Activated T-helper 2 cell treated with anti-CD3 and anti-CD28 coated beads, Interferon-gamma antibody, Interleukin-2, Interleukin-4, amounts not matched to agents 10 μg/mL and 5 μg/mL and 100 μg/mL, durations not matched to agents 14 hours and 24 hours and 36 hours (primary cell): Measurements from ENCODE around the gene EDARADD. TPM values are rescaled to one million over a fixed set of nuclear protein-coding genes. Genes with fewer than 3 reads are reported as not detected.
"Not testable (repeated sequence)": the region's sequence is repeated elsewhere in the genome, so short reads cannot be mapped to it uniquely, and the experiment has no call there.

ENCODE experiments used
- DNase-seq: peaks from one replicate; pipeline ENCODE4 v3.0.0; 2021; ENCODE audit warnings: low spot score
- H3K27ac Mint-ChIP-seq: one replicate; pipeline ENCODE4 v1.8.0; 2021; ENCODE audit warnings: mixed read lengths
- H3K27me3 Mint-ChIP-seq: one replicate; pipeline ENCODE4 v1.8.0; 2021; ENCODE audit warnings: low read depth, mixed read lengths
- H3K36me3 Mint-ChIP-seq: one replicate; pipeline ENCODE4 v1.8.0; 2021; ENCODE audit warnings: low read depth, mixed read lengths
- H3K4me1 Mint-ChIP-seq: one replicate; pipeline ENCODE4 v1.8.0; 2021; ENCODE audit warnings: low read depth, mixed read lengths
- H3K4me3 Mint-ChIP-seq: one replicate; pipeline ENCODE4 v1.8.0; 2021; ENCODE audit warnings: low read depth, mild to moderate bottlenecking, moderate library complexity, mixed read lengths
- H3K9me3 Mint-ChIP-seq: one replicate; pipeline ENCODE4 v1.8.0; 2021; ENCODE audit warnings: mixed read lengths
- intact Hi-C: fragments of 100-400 bp; cut with micrococcal nuclease; formaldehyde crosslinking; loops from one replicate; pipeline ENCODE4 v1.15.1; 2023
- total RNA-seq: library from RNA; stranded (reverse); gene quantifications from 2 replicates; pipeline ENCODE4 v1.2.3, GENCODE V29; 2022

The EDARADD gene
- total RNA-seq, 1 donor from 2014 or later: 53.8 TPM

- no peak overlapping the region for H3K4me3 Mint-ChIP-seq
Measured at GRCh38 chr1:236502579-236502971, 108.5 kb downstream of the EDARADD start.

DNA sequence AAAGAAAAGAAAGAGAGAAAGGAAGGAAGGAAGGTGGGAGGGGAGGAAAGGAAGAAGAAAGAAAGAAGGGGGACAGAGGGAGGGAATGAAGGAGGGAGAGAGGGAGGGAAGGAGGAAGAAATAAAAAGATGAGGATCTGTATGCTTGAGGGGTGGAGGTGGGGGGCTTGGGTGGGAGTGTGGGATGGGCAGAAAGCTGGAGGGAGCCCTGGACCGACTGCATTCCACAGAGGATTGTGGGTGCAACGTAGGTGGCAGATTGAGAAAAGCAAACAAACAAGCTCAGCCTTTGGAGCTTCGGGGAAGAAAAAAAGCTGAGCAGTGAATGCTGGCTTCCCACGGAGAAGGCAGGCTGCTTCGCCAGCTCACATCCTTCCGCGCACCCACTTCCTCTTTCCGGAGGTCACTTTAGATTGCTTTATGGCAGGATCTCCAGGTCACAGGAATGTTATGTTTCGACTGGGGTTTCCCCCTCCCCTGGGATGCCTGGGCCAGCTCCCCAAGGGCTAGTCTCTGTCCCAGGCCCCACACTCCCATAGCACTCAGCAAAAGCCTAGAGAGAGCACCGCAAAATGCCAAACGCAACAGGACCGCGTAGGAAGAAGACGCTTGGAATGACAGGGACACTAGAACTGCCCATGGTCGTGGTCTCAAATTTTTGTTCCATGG, 109.0 kb downstream of the EDARADD start:
- no peak for DNase-seq
- intact Hi-C loops: loop anchor here (5.0 kb wide), 1 partner anchor 81 kb away; no protein-coding TSS in a partner anchor
- Mint-ChIP-seq H3K36me3 (no peaks in the 10 kb centered on the region), H3K27me3 (peaks cover 24% of the 10 kb centered on the region), H3K4me3 (peak overlapping the region; percentile 41), H3K27ac (no peak overlapping the region), H3K9me3 (no peaks in the 10 kb centered on the region), H3K4me1 (peaks cover 11% of the 10 kb centered on the region)

More at GRCh38 chr1:236502579-236502971, 108.5 kb downstream of the EDARADD start:
- no peaks in the 10 kb centered on the region for H3K9me3 Mint-ChIP-seq
- intact Hi-C loops: loop anchor here (5.0 kb wide), 1 partner anchor 80 kb away; no protein-coding TSS in a partner anchor
- peak overlapping the region; percentile 39 for H3K27ac Mint-ChIP-seq
- peaks cover 11% of the 10 kb centered on the region for H3K4me1 Mint-ChIP-seq
- no peaks in the 10 kb centered on the region for H3K36me3 Mint-ChIP-seq
- no peak for DNase-seq
- peaks cover 22% of the 10 kb centered on the region for H3K27me3 Mint-ChIP-seq

DNA sequence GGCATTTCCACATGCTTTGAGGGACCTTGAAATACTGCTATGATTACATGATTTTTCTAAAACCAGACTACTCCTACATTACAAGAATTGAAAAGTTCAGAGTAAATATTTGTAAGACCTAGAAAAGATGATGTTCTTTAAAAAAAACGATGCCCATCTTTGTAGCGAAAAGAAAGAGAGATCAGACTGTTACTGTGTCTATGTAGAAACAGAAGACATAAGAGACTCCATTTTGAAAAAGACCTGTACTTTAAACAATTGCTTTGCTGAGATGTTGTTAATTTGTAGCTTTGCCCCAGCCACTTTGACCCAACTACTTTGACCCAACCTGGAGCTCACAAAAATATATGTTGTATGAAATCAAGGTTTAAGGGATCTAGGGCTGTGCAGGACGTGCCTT, 110.3 kb downstream of the EDARADD start:
- not testable (repeated sequence) for H3K27ac Mint-ChIP-seq, H3K4me3 Mint-ChIP-seq, H3K36me3 Mint-ChIP-seq, DNase-seq, H3K9me3 Mint-ChIP-seq
- intact Hi-C loops: loop anchor here (5.0 kb wide), 1 partner anchor 82 kb away; no protein-coding TSS in a partner anchor
- peaks cover 28% of the 10 kb centered on the region for H3K27me3 Mint-ChIP-seq
- H3K4me1 Mint-ChIP-seq: peaks cover 22% of the 10 kb centered on the region

DNA sequence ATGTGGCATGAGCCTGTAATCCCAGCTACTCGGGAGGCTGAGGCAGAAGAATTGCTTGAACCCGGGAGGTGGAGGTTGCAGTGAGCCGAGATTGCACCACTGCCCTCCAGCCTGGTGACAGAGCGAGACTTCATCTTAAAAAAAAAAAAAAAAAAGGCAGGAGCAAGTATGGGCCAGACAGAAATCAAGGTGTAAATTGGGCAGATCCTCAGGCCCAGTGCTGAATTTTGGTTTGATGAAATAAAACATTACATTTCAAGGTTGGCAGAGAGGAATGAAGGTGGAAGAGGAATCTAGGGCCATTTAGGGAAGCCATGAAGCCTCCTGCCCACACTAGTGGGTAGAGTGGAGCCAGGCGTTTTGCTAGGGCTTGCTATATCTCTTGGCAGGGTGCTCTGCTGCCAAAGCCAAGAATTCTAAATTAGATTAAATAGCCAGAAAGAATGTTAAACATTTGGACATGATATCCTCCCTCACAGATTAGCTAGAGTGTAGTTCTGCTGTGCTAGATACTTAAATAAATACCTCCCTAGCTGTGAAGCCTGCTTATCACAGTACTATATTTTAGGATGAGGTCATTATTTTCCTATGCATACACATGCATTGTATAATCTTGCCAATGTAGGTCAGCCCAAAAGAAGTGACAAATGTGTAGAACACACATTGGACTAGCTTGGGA, 113.1 kb downstream of the EDARADD start:
- peaks cover 38% of the 10 kb centered on the region for H3K27me3 Mint-ChIP-seq
- DNase-seq: no peak
- H3K36me3 Mint-ChIP-seq: no peaks in the 10 kb centered on the region
- H3K4me3 Mint-ChIP-seq: no peak overlapping the region
- intact Hi-C loops: no loop called here
- H3K27ac Mint-ChIP-seq: no peak overlapping the region
- H3K9me3 Mint-ChIP-seq: no peaks in the 10 kb centered on the region
- H3K4me1 Mint-ChIP-seq: peaks cover 26% of the 10 kb centered on the region

DNA sequence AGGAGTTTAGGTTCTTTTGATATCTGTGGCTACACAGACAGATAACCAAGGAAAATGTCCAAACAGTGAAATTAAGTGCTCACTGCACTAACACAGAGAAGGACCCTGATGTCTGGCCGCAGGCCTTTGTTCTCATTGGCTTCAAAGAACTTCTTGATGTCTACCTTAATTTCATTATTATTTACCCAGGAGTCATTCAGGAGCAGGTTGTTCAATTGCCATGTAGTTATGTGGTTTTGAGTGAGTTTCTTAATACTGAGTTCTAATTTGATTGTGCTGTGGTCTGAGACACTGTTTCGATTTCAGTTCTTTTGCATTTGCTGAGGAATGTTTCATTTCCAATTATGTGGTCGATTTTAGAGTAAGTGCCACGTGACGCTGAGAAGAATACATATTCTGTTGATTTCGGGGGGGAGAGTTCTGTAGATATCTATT, 114.5 kb downstream of the EDARADD start:
- Mint-ChIP-seq H3K36me3 (no peaks in the 10 kb centered on the region), H3K27me3 (peaks cover 38% of the 10 kb centered on the region), H3K4me1 (peaks cover 15% of the 10 kb centered on the region), H3K27ac (no peak overlapping the region), H3K9me3 (no peaks in the 10 kb centered on the region), H3K4me3 (no peak overlapping the region)
- no peak for DNase-seq
- intact Hi-C loops: no loop called here

- Mint-ChIP-seq H3K9me3 (no peaks in the 10 kb centered on the region), H3K4me1 (peaks cover 15% of the 10 kb centered on the region), H3K36me3 (no peaks in the 10 kb centered on the region), H3K27ac (no peak overlapping the region), H3K27me3 (peaks cover 37% of the 10 kb centered on the region), H3K4me3 (no peak overlapping the region)
- intact Hi-C loops: no loop called here
- no peak for DNase-seq
Measured at GRCh38 chr1:236509203-236509602, 115.1 kb downstream of the EDARADD start.

GRCh38 chr1:236509647-236510401, 115.7 kb downstream of the EDARADD start:
- intact Hi-C loops: no loop called here
- H3K4me3 Mint-ChIP-seq: no peak overlapping the region
- peaks cover 31% of the 10 kb centered on the region for H3K27me3 Mint-ChIP-seq
- DNase-seq: no peak
- H3K9me3 Mint-ChIP-seq: no peaks in the 10 kb centered on the region
- H3K27ac Mint-ChIP-seq: no peak overlapping the region
- no peaks in the 10 kb centered on the region for H3K36me3 Mint-ChIP-seq
- H3K4me1 Mint-ChIP-seq: peaks cover 15% of the 10 kb centered on the region

DNA sequence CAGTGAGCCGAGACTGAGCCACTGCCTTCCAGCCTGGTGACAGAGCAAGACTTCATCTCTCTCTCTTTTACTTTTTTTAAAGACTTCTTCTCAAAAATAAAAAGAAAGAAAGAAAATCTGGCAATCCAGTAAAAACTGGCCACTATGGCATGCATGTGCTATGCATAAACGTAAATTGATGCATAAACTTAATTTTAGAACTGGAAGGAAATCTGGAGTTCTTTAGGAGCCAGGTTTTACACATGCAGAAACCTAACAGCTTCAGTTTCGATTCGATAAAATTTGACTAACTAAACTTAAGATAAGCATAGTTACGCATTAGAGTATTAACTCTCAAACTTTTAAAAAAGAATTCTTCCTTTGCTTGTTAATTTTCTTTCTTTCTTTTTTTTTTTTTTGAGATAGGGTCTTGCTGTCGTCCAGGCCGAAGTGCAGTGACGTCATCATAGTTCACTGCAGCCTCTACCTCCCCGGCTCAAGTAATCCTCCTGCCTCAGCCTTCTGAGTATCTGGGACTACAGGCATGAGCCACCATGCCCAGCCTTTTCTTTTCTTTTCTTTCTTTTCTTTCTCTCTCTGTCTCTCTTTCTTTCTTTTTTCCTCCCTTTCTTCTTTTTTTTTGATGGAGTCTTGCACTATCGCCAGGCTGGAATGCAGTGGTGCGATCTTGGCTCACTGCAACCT, 117.8 kb downstream of the EDARADD start:
- H3K4me3 Mint-ChIP-seq: no peak overlapping the region
- H3K9me3 Mint-ChIP-seq: no peaks in the 10 kb centered on the region
- H3K36me3 Mint-ChIP-seq: no peaks in the 10 kb centered on the region
- no peak overlapping the region for H3K27ac Mint-ChIP-seq
- intact Hi-C loops: no loop called here
- peaks cover 31% of the 10 kb centered on the region for H3K4me1 Mint-ChIP-seq
- DNase-seq: no peak
- H3K27me3 Mint-ChIP-seq: peaks cover 34% of the 10 kb centered on the region

DNA sequence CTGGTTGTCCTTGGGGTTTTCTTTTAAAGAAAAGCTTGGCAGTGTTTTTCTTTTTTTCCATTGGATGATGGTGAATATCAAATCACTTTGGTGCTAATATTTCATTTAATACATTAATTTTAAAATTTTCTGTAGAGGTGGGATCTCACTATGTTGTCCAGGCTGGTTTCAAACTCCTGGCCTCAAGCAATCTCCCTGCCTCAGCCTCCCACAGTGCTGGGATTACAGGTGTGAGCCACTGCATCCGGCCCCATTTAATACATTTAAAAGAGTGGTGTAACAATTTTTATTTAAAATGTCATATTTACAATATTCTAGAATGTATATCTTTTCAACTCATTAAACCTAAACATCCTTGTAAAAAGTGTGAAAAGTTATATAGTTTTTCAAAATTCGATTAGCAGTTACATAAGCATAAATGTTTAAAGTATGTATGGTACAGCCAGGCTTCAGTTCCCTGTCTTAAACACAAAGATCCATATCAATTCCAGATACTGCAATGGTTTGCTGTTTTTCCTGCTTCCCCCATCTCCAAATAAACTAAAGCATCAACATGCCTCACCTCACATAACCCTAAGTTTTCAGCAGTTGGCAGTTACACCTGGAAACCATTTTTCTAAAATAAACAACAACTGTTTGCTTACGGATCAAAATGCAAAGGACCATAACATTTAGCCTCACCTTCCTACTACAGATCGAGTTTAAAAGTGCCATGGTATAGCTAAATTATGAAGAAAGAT, 120.8 kb downstream of the EDARADD start:
- Mint-ChIP-seq H3K9me3 (no peaks in the 10 kb centered on the region), H3K36me3 (no peaks in the 10 kb centered on the region), H3K27me3 (peaks cover 33% of the 10 kb centered on the region), H3K4me1 (peaks cover 25% of the 10 kb centered on the region), H3K27ac (no peak overlapping the region), H3K4me3 (no peak overlapping the region)
- intact Hi-C loops: no loop called here
- DNase-seq: no peak

DNA sequence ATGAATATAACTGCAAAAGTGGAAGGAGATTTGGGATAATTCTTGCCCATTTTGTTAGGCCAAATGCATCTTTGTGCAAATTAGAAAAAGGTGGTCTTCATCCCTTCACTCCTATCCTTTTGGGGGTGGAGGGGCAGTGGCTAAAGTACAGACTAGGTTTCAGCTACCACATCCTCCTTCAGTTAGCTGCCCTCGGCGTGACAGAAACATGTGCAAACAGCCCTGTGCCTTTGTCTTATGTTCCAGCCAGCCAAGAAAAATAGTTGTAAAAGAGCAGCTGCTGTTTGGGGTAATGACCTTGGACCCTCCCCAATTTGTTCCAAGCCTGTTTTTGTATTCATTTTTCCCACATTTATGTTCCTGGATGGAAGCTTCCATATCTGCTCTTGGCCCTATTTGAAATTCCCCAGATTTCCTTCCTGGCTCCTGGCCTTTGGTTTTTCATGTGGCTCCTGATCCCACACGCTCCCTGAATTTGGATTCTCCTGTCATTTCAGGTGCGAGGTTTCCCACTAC, 121.4 kb downstream of the EDARADD start:
- H3K4me1 Mint-ChIP-seq: peaks cover 25% of the 10 kb centered on the region
- peaks cover 30% of the 10 kb centered on the region for H3K27me3 Mint-ChIP-seq
- no peaks in the 10 kb centered on the region for H3K36me3 Mint-ChIP-seq
- no peak overlapping the region for H3K4me3 Mint-ChIP-seq
- no peak overlapping the region for H3K27ac Mint-ChIP-seq
- intact Hi-C loops: no loop called here
- H3K9me3 Mint-ChIP-seq: no peaks in the 10 kb centered on the region
- DNase-seq: no peak

DNA sequence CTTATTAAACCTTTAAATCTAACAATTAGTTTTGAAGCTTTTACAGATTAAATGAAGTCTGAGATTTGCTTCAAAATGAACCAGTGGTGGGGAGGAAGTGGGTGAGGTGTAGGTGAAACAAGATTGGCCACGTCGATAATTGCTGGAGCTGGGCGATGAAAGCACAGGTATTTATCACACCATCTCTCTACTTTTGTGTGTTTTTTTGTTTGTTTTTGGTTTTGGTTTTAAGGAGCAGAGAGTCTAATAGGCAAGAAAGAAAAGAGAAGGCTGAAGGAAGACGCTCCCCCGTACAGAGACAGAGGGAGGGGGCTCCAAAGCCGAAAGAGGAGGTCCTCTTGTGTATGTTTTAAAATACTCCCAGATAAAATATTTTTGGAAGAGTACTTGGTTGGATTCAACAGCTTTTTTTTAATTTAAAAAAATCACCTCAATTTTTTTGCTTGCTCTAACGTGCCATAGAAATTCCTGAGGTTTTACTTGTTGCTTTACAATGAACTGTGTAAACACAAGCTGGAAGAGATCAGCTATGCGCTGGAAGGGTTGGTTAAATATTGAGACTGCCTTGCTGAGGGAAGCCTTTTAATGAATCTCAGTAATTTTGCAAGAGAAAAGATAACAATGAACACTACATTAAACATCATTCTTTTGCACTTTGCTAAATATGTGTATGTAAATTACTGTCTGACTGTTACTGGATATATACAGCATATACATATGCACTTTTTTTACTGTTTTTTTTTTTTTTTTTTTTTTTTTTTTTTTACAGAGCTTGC, 123.0 kb downstream of the EDARADD start:
- peaks cover 34% of the 10 kb centered on the region for H3K27me3 Mint-ChIP-seq
- intact Hi-C loops: no loop called here
- peak overlapping the region; percentile 58 for H3K4me3 Mint-ChIP-seq
- peak; percentile 62 for DNase-seq
- H3K27ac Mint-ChIP-seq: peak overlapping the region; percentile 21
- no peaks in the 10 kb centered on the region for H3K36me3 Mint-ChIP-seq
- no peaks in the 10 kb centered on the region for H3K9me3 Mint-ChIP-seq
- peaks cover 25% of the 10 kb centered on the region for H3K4me1 Mint-ChIP-seq
